ENCODE results near the gene OSCP1. TPM values are rescaled to one million over a fixed set of nuclear protein-coding genes. Genes with fewer than 3 reads are reported as not detected.

OSCP1 gene
- total RNA-seq, 1 donor from 2014 or later, result 5.2 TPM

GRCh38 chr1:36453051-36453450 lies 2.8 kb upstream of the OSCP1 start:
- H3K4me1 ChIP-seq, result peaks cover 25% of the 10 kb centered on the region
- DNase-seq (ENCODE audit: extremely low spot score in 2 of 2), result no peak
- H3K27me3 ChIP-seq, result no peaks in the 10 kb centered on the region
- no peak overlapping the region for H3K4me3 ChIP-seq
- H3K36me3 ChIP-seq, result peaks cover 0 to 31% of the 10 kb centered on the region in 2 donors
- H3K27ac ChIP-seq, result no peak overlapping the region
- no peaks in the 10 kb centered on the region for H3K9me3 ChIP-seq
- intact Hi-C loops (cut with DNase I), result no loop called here
- TF ChIP-seq POLR2A (IDR thresholded peaks at IDR 0.05) (no peak), POLR2AphosphoS5 (IDR thresholded peaks at IDR 0.05; ENCODE audit: insufficient read depth in 1 of 2, low read depth in 1 of 2) (no peak)
- TF ChIP-seq, protein P1, sequence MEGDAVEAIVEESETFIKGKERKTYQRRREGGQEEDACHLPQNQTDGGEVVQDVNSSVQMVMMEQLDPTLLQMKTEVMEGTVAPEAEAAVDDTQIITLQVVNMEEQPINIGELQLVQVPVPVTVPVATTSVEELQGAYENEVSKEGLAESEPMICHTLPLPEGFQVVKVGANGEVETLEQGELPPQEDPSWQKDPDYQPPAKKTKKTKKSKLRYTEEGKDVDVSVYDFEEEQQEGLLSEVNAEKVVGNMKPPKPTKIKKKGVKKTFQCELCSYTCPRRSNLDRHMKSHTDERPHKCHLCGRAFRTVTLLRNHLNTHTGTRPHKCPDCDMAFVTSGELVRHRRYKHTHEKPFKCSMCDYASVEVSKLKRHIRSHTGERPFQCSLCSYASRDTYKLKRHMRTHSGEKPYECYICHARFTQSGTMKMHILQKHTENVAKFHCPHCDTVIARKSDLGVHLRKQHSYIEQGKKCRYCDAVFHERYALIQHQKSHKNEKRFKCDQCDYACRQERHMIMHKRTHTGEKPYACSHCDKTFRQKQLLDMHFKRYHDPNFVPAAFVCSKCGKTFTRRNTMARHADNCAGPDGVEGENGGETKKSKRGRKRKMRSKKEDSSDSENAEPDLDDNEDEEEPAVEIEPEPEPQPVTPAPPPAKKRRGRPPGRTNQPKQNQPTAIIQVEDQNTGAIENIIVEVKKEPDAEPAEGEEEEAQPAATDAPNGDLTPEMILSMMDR (IDR thresholded peaks at IDR 0.05), result no peak

DNA sequence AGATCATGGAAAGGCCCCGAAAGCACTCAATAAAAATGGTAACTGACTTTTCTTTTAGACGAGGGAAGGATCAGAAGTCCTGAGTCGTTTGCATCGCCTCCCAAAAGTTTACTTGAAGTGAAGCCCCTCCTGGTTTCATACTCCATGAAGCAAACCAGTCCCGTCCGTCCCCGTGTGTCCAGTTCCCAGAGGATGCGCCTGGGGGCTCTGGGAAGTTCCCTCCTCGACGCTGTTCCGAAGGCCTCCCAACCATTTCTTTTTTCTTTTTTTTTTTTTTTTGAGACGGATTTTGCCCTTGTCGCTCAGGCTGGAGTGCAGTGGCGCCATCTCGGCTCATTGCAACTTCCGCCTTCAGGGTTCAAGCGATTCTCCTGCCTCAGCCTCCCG lies 661 bp upstream of the OSCP1 start:
- Histone ChIP-seq H3K36me3 (peaks cover 0 to 12% of the 10 kb centered on the region in 2 donors), H3K27ac (peak overlapping the region; percentile 96), H3K4me3 (peak overlapping the region; percentile 57 to 62), H3K9me3 (no peaks in the 10 kb centered on the region), H3K4me1 (peaks cover 25% of the 10 kb centered on the region), H3K27me3 (no peaks in the 10 kb centered on the region)
- intact Hi-C loops (cut with DNase I), result no loop called here
- TF ChIP-seq, protein P1 (IDR thresholded peaks at IDR 0.05), result no peak
- TF ChIP-seq POLR2A (IDR thresholded peaks at IDR 0.05), result no peak
- no peak for TF ChIP-seq POLR2AphosphoS5 (IDR thresholded peaks at IDR 0.05; ENCODE audit: insufficient read depth in 1 of 2, low read depth in 1 of 2)
- DNase-seq (ENCODE audit: extremely low spot score in 2 of 2), result no peak

DNA sequence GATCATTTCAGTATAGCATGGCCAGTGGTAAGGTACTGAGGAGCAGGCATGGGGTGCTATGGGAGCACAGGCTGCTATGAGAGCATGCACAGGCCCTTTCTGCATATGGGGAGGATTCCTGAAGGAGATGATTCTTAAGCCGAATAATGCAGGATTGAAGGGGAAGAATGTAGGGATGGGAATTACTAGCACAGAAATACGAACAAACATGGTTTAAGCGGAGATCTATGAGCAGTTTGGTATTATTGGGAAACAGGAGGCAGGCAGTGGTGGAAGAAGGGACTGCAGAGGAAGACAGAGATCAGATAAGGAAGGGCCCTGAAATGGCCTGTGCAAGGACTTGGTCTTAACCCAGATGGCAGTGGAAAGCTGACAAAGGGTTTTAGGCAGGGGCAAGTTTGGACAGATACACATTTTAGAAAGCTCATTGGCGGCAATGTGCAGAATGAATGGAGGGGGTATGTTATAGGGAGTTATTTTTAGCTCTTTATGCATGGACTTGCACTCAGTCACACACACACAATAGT lies 1.7 kb downstream of the OSCP1 start:
- Histone ChIP-seq H3K4me1 (peaks cover 25% of the 10 kb centered on the region), H3K27me3 (no peaks in the 10 kb centered on the region), H3K36me3 (no peaks in the 10 kb centered on the region), H3K4me3 (no peak overlapping the region), H3K9me3 (no peaks in the 10 kb centered on the region), H3K27ac (no peak overlapping the region)
- TF ChIP-seq, protein P1 (IDR thresholded peaks at IDR 0.05), result no peak
- no peak for TF ChIP-seq POLR2AphosphoS5 (IDR thresholded peaks at IDR 0.05; ENCODE audit: insufficient read depth in 1 of 2, low read depth in 1 of 2)
- DNase-seq (ENCODE audit: extremely low spot score in 2 of 2), result no peak
- intact Hi-C loops (cut with DNase I), result no loop called here

DNA sequence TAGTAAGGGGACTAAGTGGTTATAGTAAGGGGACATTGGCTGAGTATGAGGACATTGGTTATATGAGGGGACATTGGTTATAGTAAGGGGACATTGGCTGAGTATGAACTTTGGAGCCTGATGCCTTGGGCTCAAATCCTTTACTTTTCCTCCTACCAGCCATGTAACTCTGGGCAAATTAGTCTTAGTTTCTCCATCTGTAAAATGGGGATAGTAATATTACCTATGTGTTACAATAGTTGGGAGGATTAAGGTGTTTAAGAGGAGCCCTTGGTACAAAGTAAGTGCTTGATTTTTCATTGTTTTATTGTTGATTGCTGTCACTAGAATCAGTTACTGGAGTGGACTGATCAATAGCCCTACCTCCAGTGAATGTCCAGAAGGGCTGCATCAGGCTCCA lies 2.8 kb downstream of the OSCP1 start:
- Histone ChIP-seq H3K4me3 (no peak overlapping the region), H3K36me3 (no peaks in the 10 kb centered on the region), H3K4me1 (peaks cover 25% of the 10 kb centered on the region), H3K27ac (no peak overlapping the region), H3K9me3 (no peaks in the 10 kb centered on the region), H3K27me3 (no peaks in the 10 kb centered on the region)
- no peak for DNase-seq (ENCODE audit: extremely low spot score in 2 of 2)
- intact Hi-C loops (cut with DNase I), result no loop called here
- no peak for TF ChIP-seq POLR2A (IDR thresholded peaks at IDR 0.05)
- TF ChIP-seq, protein P1 (IDR thresholded peaks at IDR 0.05), result no peak
- no peak for TF ChIP-seq POLR2AphosphoS5 (IDR thresholded peaks at IDR 0.05; ENCODE audit: insufficient read depth in 1 of 2, low read depth in 1 of 2)

DNA sequence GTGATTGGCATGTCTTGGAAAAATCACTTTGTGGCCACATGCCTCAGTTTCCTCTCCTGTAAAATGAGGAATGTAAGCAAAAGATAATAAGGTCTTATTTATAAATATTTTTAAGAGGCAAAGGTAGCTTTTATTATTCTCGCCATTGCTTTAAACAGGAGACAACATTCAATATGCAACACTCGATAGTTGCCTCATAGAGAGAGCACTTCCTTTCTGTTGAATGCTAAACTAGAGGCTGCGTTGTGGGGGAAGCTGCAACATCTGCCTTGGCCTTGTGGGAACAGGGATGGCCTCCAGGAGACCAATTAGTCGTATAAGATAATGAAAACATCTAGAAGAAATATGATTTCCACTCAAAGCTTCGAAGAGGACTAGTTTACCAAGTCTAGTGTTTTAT lies 3.5 kb downstream of the OSCP1 start:
- intact Hi-C loops (cut with DNase I), result no loop called here
- Histone ChIP-seq H3K4me1 (peaks cover 25% of the 10 kb centered on the region), H3K27ac (no peak overlapping the region), H3K4me3 (no peak overlapping the region), H3K27me3 (no peaks in the 10 kb centered on the region), H3K36me3 (no peaks in the 10 kb centered on the region), H3K9me3 (no peaks in the 10 kb centered on the region)
- TF ChIP-seq, protein P1 (IDR thresholded peaks at IDR 0.05), result no peak
- TF ChIP-seq POLR2A (IDR thresholded peaks at IDR 0.05) (no peak), POLR2AphosphoS5 (IDR thresholded peaks at IDR 0.05; ENCODE audit: insufficient read depth in 1 of 2, low read depth in 1 of 2) (no peak)
- DNase-seq (ENCODE audit: extremely low spot score in 2 of 2), result no peak

Measured in vagina (tissue), 2 donors.